HG03060 (cell line): ENCODE data around the gene BTBD9.
"Not testable (repeated sequence)": the region's sequence is repeated elsewhere in the genome, so short reads cannot be mapped to it uniquely, and the experiment has no call there.

Experiments
- ATAC-seq: cut with Tn5 transposase; IDR thresholded peaks from one replicate; pipeline ENCODE4 v1.9.1; 2021; ENCODE audit warnings: low read depth, moderate number of reproducible peaks; ENCODE audit not compliant: unreplicated experiment

The BTBD9 gene

GRCh38 chr6:38142178-38142902, 497.4 kb downstream of the BTBD9 start:
- ATAC-seq: no peak

- no peak for ATAC-seq
These were observed 498.0 kb downstream of the BTBD9 start for GRCh38 chr6:38141716-38142115.

GRCh38 chr6:38141085-38141484, 498.6 kb downstream of the BTBD9 start:
- no peak for ATAC-seq

GRCh38 chr6:38138374-38138773, 501.4 kb downstream of the BTBD9 start:
- no peak for ATAC-seq

GRCh38 chr6:38137608-38138265, 502.0 kb downstream of the BTBD9 start:
- no peak for ATAC-seq

GRCh38 chr6:38136547-38136946, 503.2 kb downstream of the BTBD9 start:
- ATAC-seq: no peak

GRCh38 chr6:38134704-38135088, 505.0 kb downstream of the BTBD9 start:
- ATAC-seq: no peak

- no peak for ATAC-seq
These were observed 505.6 kb downstream of the BTBD9 start for GRCh38 chr6:38133932-38134703.

- ATAC-seq: no peak
These were observed 508.2 kb downstream of the BTBD9 start for GRCh38 chr6:38131527-38131965.

- no peak for ATAC-seq
These were observed 512.4 kb downstream of the BTBD9 start for GRCh38 chr6:38127284-38127683.

- not testable (repeated sequence) for ATAC-seq
These were observed 515.4 kb downstream of the BTBD9 start for GRCh38 chr6:38124224-38124926.

GRCh38 chr6:38119516-38119915, 520.2 kb downstream of the BTBD9 start:
- no peak for ATAC-seq

- no peak for ATAC-seq
These were observed 520.9 kb downstream of the BTBD9 start for GRCh38 chr6:38118791-38119365.
